NCI-H128 (cell line): ENCODE measurements around the gene SDC3.

Experiments used
- DNase-seq: peaks from one replicate; lab custom pipeline; 2025; ENCODE audit not compliant: unreplicated experiment; lab: John Stamatoyannopoulos, UW

Gene SDC3

GRCh38 chr1:30823969-30824735 lies 84.4 kb downstream of the SDC3 start:
- DNase-seq = peak; percentile 95

GRCh38 chr1:30823627-30823968 lies 85.0 kb downstream of the SDC3 start:
- DNase-seq = no peak

- no peak for DNase-seq
These were observed 85.5 kb downstream of the SDC3 start for GRCh38 chr1:30822966-30823581.

GRCh38 chr1:30822006-30822405 lies 86.6 kb downstream of the SDC3 start:
- DNase-seq = no peak

GRCh38 chr1:30820299-30820698 lies 88.3 kb downstream of the SDC3 start:
- no peak for DNase-seq
